Measurements from ENCODE around the gene SECISBP2.

DNA sequence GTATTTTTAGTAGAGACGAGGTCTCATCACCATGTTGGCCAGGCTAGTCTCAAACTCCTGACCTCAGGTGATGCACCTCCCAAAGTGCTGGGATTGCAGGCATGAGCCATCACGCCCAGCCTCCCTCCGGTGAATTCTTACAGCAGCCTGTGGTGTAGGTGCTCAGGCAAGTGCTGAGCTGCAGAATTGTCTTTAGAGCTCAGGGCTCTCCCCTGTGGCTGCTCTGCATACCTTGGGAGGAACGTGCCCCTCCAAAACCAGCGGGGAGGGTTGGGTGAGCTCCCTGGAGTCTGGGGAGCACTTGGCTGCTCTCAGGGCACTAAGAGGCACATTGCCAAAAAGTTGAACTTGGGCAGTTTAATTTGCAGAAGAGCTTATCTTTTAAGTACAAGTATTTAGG lies 29.4 kb downstream of the SECISBP2 start:
- TF ChIP-seq CTCF (conservative IDR thresholded peaks at IDR 0.05 in 1 of 2, IDR thresholded peaks at IDR 0.05 in 1 of 2; ENCODE audit: low read depth in 1 of 2, low read length in 2 of 2) (no peak), EZH2 (IDR thresholded peaks at IDR 0.05; ENCODE audit: low read length, missing control alignments) (no peak)

Measured in fibroblast of lung (primary cell).